Measurements from ENCODE around the gene MYO1D. TPM values are rescaled to one million over a fixed set of nuclear protein-coding genes. Genes with fewer than 3 reads are reported as not detected.

MYO1D gene
- total and polyA plus RNA-seq, 2 of the 13 experiments (the other 11 are each of a cell fraction or from before 2014, with no cell fraction given): 13.2 to 17.3 TPM

- TF ChIP-seq REST (IDR thresholded peaks at IDR 0.05; ENCODE audit: borderline replicate concordance in 1 of 2, low read depth in 1 of 2, low read length in 2 of 2) (no peak), KLF16 (CRISPR knock-in tag; IDR thresholded peaks at IDR 0.05) (no peak), RELA (CRISPR knock-in tag; IDR thresholded peaks at IDR 0.05) (no peak), HMG20A (CRISPR knock-in tag; IDR thresholded peaks at IDR 0.05; ENCODE audit: borderline replicate concordance) (no peak), CENPBD1 (CRISPR knock-in tag; IDR thresholded peaks at IDR 0.05; ENCODE audit: borderline replicate concordance, low read depth) (no peak), ZNF652 (CRISPR knock-in tag; IDR thresholded peaks at IDR 0.05; ENCODE audit: borderline replicate concordance, low read depth) (no peak), ZNF83 (CRISPR knock-in tag; IDR thresholded peaks at IDR 0.05; ENCODE audit: borderline replicate concordance) (no peak), PBX3 (CRISPR knock-in tag; IDR thresholded peaks at IDR 0.05; ENCODE audit: borderline replicate concordance) (no peak), ZBTB44 (CRISPR knock-in tag; IDR thresholded peaks at IDR 0.05) (no peak)
Observed at GRCh38 chr17:32713081-32713480, 163.8 kb downstream of the MYO1D start (continued).

Measured in HepG2 (cell line).